Left ventricle myocardium superior (tissue), 1 donor: Measurements from ENCODE around the gene PFKL. TPM values are rescaled to one million over a fixed set of nuclear protein-coding genes. Genes with fewer than 3 reads are reported as not detected.
A peak's percentile ranks its signal among the peaks of the same experiment; 100 is the strongest.
"Not testable (repeated sequence)": the region's sequence is repeated elsewhere in the genome, so short reads cannot be mapped to it uniquely, and the experiment has no call there.

Experiments
- ATAC-seq: fragments of 200-7000 bp; cut with Tn5 transposase; one replicate; pipeline ENCODE4 v1.9.1; 2020; ENCODE audit warnings: mild to moderate bottlenecking, moderate library complexity
- DNase-seq: peaks from one replicate; pipeline ENCODE4 v3.0.0-alpha.2; 2020
- intact Hi-C: fragments of 100-400 bp; cut with micrococcal nuclease; formaldehyde crosslinking; loops from one replicate; pipeline ENCODE4 v1.11.0; 2022
- total RNA-seq: library from RNA; stranded (reverse); fragmentation: NEBNext Ultra II Directional; extraction: Animal tissue kit (Norgen Biotek cat#: 25700); gene quantifications from one replicate; pipeline ENCODE4 v1.2.1, GENCODE V29; 2021
- donor health status: DM: no; HTN: yes; CAD: no; lungs with severe emphysema.

PFKL gene
- total RNA-seq, 1 donor from 2014 or later = 46.1 TPM

GRCh38 chr21:44272284-44272858 lies 27.5 kb upstream of the PFKL start:
- ATAC-seq = no peak
- intact Hi-C loops = no loop called here
- no peak for DNase-seq

DNA sequence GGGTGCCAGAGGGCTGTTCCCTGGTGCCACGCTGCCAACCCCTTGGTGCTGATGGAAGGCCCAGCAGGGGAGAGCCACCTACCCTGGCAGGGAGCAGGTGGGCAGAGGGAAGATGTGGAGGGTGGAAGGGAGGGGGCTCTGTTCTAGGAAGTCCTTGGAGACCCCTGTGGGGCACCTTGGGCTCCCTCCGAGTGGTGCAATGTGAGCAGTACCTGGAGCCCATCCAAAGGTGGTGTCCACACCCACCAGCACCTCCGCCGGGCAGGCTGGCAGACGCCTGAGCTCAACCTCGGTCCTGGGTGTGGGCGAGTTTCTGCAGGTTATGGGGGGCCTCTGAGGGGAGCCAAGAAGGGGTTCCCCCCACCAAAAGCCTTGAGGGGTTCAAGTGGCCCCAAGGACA lies 26.8 kb upstream of the PFKL start:
- DNase-seq = no peak
- intact Hi-C loops = no loop called here
- no peak for ATAC-seq

DNA sequence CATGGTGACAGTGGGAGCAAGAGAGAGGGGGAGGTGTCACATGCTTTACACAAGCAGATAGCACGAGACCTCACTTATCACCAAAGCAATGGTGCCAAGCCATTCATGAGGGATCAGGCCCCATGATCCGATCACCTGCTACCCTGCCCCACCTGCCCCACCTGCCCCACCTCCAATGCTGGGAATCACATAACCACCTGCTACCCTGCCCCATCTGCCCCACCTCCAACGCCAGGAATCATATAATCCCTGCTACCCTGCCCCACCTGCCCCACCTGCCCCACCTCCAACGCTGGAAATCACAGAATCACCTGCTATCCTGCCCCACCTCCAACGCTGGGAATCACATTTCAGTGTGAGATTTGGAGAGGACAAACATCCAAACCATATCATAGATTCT lies 24.8 kb upstream of the PFKL start:
- ATAC-seq = no peak
- no peak for DNase-seq
- intact Hi-C loops = no loop called here

DNA sequence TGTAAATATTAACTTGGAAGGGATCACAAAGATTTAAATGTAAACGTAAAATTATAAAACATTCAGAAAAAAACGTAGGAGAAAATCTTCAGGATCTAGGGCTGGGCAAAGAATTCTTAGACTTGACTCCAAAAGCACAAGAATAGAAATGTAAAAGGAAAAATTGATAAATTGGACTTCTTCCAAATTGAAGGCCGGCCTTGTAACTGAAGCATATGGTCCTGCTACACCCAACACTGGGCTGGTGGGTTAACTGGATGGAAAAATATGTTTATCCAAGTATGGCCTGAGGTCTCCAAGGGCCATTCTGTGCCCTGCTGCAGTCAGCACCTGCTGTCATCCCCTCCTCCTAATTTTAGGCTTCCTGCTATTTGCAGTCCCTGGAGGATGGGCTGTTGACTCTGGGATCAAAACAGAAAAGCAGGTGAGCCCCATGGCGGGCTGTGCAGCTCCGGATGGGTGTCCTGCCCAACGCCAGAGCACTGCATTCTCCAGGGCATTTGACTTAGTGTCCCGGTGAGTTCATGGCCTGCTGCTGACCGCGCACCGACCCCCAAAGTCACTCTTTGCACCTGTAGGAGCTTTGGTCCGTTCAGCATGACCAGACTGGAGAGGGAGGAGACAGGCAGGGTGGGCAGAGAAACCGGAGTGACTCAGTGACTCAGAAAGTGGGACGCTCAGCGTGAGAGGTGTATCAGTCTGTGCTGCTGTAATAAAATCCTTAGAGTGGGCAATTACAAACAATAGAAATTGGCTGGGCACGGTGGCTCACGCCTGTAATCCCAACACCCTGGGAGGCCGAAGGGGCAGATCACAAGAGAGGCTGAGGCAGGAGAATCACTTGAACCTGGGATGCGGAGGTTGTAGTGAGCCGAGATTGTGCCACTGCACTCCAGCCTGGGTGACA lies 20.2 kb upstream of the PFKL start:
- ATAC-seq (no peak), DNase-seq (no peak)
- intact Hi-C loops = no loop called here

DNA sequence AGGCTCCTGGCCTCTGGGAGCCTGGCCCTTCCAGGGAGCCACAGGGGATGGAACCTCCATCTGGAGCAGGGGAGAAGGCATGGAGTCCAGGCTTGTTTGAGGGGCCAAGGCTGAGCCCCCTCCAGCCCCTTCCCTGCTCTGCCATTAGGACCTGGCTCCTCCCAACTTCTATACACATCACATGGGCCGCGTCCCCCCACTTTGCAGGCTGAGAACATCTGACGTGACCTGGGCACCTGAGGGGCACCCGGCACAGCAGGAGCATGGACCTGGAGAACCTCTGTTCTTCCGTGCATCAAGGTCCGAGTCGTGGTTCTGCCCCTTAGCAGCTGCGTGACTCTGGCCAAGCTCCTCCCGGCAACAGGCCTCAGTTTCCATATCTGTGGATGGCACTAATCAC lies 18.1 kb upstream of the PFKL start:
- DNase-seq = no peak
- intact Hi-C loops = no loop called here
- ATAC-seq = no peak

GRCh38 chr21:44282370-44282769 lies 17.5 kb upstream of the PFKL start:
- DNase-seq = no peak
- intact Hi-C loops = no loop called here
- ATAC-seq = no peak

GRCh38 chr21:44283211-44283785 lies 16.6 kb upstream of the PFKL start:
- ATAC-seq, DNase-seq, intact Hi-C loops: not testable (repeated sequence)

DNA sequence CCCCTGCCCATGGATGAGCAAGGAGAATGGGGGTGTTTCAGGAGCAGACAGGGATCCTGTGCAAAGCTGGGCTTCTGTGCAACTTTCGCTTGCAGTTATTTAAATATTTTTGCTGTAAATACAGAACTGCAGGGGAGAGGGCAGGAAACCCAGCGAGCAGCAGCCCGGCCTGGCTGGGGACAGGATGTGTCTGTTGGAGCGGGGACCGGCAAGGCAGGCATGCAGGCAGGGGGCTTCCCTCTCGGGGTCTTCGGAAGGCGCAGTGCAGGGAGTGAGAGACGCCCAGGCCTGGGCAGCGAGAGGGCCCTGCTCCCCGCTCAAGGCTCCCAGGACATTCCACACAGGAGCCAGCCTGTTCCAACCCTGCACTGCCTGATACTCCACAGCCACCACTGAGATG lies 15.9 kb upstream of the PFKL start:
- ATAC-seq = no peak
- intact Hi-C loops = no loop called here
- DNase-seq = no peak

- DNase-seq = peak; percentile 35
- intact Hi-C loops = no loop called here
- peak; percentile 48 for ATAC-seq
Measured at GRCh38 chr21:44285138-44285992, 14.5 kb upstream of the PFKL start, which contains the start of gene AIRE. Gene AIRE (plus strand): TSS chr21:44285876. CDS start chr21:44286007, 131 bp downstream.

DNA sequence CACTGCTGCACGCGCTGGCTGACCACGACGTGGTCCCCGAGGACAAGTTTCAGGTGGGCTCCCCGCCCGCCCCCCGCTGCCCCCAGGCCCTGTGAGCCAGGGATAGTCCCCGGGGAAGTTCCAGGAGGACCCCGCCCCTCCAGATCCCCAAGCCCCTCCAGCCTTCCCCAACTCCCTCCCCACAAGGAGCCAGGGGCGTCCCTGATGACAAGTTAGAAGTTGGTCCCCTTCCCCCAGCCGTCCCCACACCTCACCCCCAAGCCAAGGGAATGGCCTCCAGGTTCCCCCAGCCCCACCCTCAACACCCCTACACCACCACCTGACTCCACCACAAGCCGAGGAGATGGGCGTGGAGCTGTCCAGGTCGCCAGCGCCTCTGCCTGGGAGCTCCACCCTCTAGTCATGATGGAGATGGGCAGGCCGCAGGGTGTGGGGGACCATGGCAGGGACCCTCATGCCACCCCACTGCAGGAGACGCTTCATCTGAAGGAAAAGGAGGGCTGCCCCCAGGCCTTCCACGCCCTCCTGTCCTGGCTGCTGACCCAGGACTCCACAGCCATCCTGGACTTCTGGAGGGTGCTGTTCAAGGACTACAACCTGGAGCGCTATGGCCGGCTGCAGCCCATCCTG lies 13.7 kb upstream of the PFKL start:
- DNase-seq (peak; percentile 25), ATAC-seq (no peak)
- intact Hi-C loops = no loop called here

GRCh38 chr21:44286716-44287632 lies 12.9 kb upstream of the PFKL start:
- DNase-seq (peak; percentile 21), ATAC-seq (no peak)
- intact Hi-C loops = no loop called here

DNA sequence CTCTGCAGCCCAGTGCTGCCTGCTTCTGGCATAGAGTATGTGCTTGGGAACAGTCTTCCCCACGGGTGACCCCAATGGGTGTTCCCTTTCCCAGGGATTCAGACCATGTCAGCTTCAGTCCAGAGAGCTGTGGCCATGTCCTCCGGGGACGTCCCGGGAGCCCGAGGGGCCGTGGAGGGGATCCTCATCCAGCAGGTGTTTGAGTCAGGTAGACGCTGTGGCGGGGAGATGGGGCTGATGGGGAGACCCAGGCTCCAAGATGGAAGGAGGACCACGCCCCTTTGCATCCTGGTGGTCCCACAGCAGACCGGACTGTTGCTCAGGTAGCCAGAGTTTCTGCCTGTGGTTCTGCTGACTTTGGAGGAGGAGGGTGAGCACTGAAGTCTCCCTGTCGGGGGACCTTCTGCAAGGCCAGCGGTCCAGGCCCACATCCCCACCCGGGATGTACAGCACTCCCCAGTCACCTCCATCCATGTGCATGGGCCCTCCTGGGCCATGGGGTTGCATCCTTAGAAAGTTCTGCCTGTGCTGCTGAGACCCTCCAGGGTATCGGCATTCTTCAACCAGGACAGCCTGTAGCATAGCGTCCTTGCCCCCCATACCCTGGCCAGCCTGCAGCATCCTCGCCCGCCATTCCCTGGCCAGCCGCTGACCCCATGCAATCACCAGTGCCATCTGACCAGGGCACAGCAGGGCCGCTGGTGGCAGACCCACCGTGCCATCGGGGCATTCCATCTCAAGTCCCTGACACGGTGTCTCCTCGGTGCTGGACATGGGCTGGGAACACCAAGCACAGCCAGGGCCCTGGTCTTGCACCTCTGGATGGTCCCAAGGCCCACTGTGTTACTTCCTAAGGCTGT lies 11.4 kb upstream of the PFKL start:
- intact Hi-C loops = no loop called here
- DNase-seq = no peak
- no peak for ATAC-seq

DNA sequence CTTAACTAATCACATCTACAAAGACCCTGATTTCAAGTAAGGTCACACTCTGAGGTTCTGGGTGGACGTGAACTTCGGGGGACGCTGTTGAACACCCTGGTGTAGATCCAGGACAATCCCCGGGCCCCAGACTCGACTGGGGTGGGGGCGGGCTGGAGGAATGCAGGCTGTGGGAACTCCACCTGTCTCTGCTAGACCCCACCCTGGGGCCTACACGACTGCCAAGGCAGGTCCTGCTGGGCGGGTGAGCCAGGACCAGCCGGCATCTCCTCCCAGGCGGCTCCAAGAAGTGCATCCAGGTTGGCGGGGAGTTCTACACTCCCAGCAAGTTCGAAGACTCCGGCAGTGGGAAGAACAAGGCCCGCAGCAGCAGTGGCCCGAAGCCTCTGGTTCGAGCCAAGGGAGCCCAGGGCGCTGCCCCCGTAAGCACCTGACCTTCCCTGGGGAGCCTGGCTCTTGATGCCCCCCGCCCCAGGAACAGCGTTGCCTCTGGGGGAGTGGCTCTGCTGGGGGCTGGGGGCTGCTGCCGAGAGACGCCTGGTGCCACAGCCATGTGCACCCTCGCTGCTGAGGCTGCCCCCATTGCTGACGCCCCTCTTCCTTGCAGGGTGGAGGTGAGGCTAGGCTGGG lies 10.4 kb upstream of the PFKL start:
- ATAC-seq (no peak), DNase-seq (no peak)
- intact Hi-C loops = no loop called here

- intact Hi-C loops = no loop called here
Measured at GRCh38 chr21:44290327-44291077, 9.4 kb upstream of the PFKL start.

DNA sequence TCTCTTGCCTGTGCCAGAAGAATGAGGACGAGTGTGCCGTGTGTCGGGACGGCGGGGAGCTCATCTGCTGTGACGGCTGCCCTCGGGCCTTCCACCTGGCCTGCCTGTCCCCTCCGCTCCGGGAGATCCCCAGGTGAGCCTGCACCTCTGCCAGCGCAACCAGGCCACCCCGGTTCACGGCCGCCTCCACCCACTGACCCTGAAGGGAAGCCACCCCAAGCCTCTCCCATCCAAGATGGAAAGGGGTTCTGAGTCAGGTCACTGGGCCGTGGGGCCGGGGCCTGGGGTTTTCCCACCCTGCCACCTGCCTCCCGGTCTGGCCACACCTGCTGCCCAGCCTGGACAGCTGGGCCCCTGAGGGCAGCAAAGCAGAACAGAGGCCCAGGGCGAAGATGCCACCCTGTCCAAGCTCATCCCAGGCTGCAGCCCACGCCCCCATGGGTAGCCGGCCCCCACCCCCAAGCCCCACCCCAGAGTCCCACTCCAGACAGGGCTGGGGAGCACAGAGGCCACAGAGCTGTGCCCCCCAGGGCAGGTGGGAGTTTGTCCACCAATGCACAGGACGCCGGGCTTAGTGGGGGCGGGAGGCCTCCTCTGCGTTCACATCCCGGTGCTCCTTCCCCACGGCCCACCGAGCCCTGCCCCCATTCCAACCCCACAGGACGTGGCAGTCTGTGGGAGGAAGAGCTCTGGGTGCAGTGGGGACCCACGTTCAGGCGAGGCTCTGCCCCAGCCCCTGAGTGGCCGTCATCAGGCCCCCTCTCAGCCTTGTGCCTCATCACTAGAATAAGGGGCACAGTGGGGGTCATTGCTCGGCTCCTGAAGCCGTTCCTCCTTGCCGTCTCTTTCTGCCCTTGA lies 8.5 kb upstream of the PFKL start:
- intact Hi-C loops = no loop called here
- DNase-seq (no peak), ATAC-seq (no peak)

More at GRCh38 chr21:44290327-44291077, 9.4 kb upstream of the PFKL start:
- ATAC-seq (no peak), DNase-seq (no peak)
